OCI-LY3 (cell line): ENCODE measurements around the gene CTNNBL1.

Experiments used
- H2AFZ ChIP-seq: fragments of 200-600, 300-600 bp; shearing (Covaris generic); 2 replicates; pipeline ENCODE4 v1.6.0; 2014; ENCODE audit warnings: antibody characterized with exemption, low read depth, low read length
- H3K27ac ChIP-seq: fragments of 200-600, 300-600 bp; sonication (generic); 2 replicates; pipeline ENCODE4 v1.5.1; 2014; ENCODE audit warnings: mild to moderate bottlenecking, low read length, moderate library complexity, mixed read lengths
- H3K27me3 ChIP-seq: fragments of 200-600, 300-600 bp; sonication (generic); 2 replicates; pipeline ENCODE4 v1.6.1; 2014; ENCODE audit warnings: low read depth, low read length, mixed read lengths
- H3K36me3 ChIP-seq: fragments of 200-600, 300-600 bp; sonication (generic); replicated peaks from 2 replicates; pipeline ENCODE3; 2014; ENCODE audit warnings: low read depth, low read length, mixed read lengths
- H3K4me1 ChIP-seq: fragments of 300-600, 200-600 bp; sonication (generic); 2 replicates; pipeline ENCODE4 v1.6.1; 2014; ENCODE audit warnings: low read length, mixed read lengths
- H3K4me2 ChIP-seq: fragments of 200-600, 300-600 bp; sonication (generic); 2 replicates; pipeline ENCODE4 v1.6.1; 2014; ENCODE audit warnings: low read length, mixed read lengths
- H3K4me3 ChIP-seq: fragments of 300-600, 200-600 bp; sonication (generic); 2 replicates; pipeline ENCODE4 v1.5.1; 2014; ENCODE audit warnings: antibody characterized with exemption, mild to moderate bottlenecking, low read length, moderate library complexity
- H3K79me2 ChIP-seq: fragments of 300-600, 200-600 bp; shearing (Covaris generic); 2 replicates; pipeline ENCODE4 v1.6.1; 2014; ENCODE audit warnings: mild to moderate bottlenecking, low read length, mixed read lengths
- H3K9ac ChIP-seq: fragments of 300-600, 200-600 bp; shearing (Covaris generic); 2 replicates; pipeline ENCODE4 v1.6.0; 2014; ENCODE audit warnings: mild to moderate bottlenecking, low read length, moderate library complexity
- H3K9me3 ChIP-seq: fragments of 200-600, 300-600 bp; shearing (Covaris generic); 2 replicates; pipeline ENCODE4 v1.6.1; 2014; ENCODE audit warnings: low read length, mixed read lengths; ENCODE audit not compliant: insufficient read depth
- H4K20me1 ChIP-seq: fragments of 200-600, 300-600 bp; sonication (generic); 2 replicates; pipeline ENCODE4 v1.6.1; 2016; ENCODE audit warnings: low read length, mixed read lengths; ENCODE audit not compliant: insufficient read depth
- CTCF ChIP-seq: fragments of 200-600, 300-600 bp; sonication (generic); IDR thresholded peaks from 2 replicates; pipeline ENCODE4 v1.5.1; 2014; ENCODE audit warnings: antibody characterized with exemption, low read length, low read depth
- EZH2phosphoT487 ChIP-seq: fragments of 200-600 bp; shearing (Covaris generic); IDR thresholded peaks from 2 replicates; pipeline ENCODE4 v1.6.1; 2018; ENCODE audit warnings: antibody characterized with exemption, mixed run types, low read depth

Gene CTNNBL1

GRCh38 chr20:37872161-37872560, 178.3 kb downstream of the CTNNBL1 start:
- no peak overlapping the region for H2AFZ ChIP-seq

GRCh38 chr20:37873884-37874283, 180.1 kb downstream of the CTNNBL1 start:
- Histone ChIP-seq H3K9ac (no peak overlapping the region), H4K20me1 (no peaks in the 10 kb centered on the region), H3K79me2 (no peaks in the 10 kb centered on the region), H3K4me1 (no peaks in the 10 kb centered on the region), H3K36me3 (peaks cover 31% of the 10 kb centered on the region), H3K4me3 (no peak overlapping the region), H3K27ac (no peak overlapping the region), H3K27me3 (no peaks in the 10 kb centered on the region), H3K9me3 (no peaks in the 10 kb centered on the region), H2AFZ (no peak overlapping the region), H3K4me2 (no peak overlapping the region)
- TF ChIP-seq EZH2phosphoT487 (no peak), CTCF (no peak)

More at GRCh38 chr20:37872161-37872560, 178.3 kb downstream of the CTNNBL1 start:
- Histone ChIP-seq H3K27me3 (no peaks in the 10 kb centered on the region), H3K9ac (no peak overlapping the region), H3K4me2 (no peak overlapping the region), H3K4me3 (no peak overlapping the region), H4K20me1 (no peaks in the 10 kb centered on the region), H3K9me3 (no peaks in the 10 kb centered on the region), H3K4me1 (no peaks in the 10 kb centered on the region), H3K79me2 (no peaks in the 10 kb centered on the region), H3K36me3 (peaks cover 36% of the 10 kb centered on the region), H3K27ac (no peak overlapping the region)
- no peak for TF ChIP-seq EZH2phosphoT487
- TF ChIP-seq CTCF = no peak

- Histone ChIP-seq H3K36me3 (peaks cover 26% of the 10 kb centered on the region), H3K9ac (no peak overlapping the region), H3K27ac (no peak overlapping the region), H2AFZ (no peak overlapping the region), H3K9me3 (no peaks in the 10 kb centered on the region), H3K4me1 (0 out of 2 replicates have a peak, but pooled peaks cover 2% of the 10 kb centered on the region), H3K4me2 (no peak overlapping the region), H3K27me3 (no peaks in the 10 kb centered on the region), H3K4me3 (no peak overlapping the region), H4K20me1 (no peaks in the 10 kb centered on the region), H3K79me2 (no peaks in the 10 kb centered on the region)
- TF ChIP-seq EZH2phosphoT487 = no peak
- no peak for TF ChIP-seq CTCF
Measured at GRCh38 chr20:37875460-37876175, 181.8 kb downstream of the CTNNBL1 start.

GRCh38 chr20:37876863-37877262, 183.0 kb downstream of the CTNNBL1 start:
- Histone ChIP-seq H2AFZ (no peak overlapping the region), H3K27me3 (no peaks in the 10 kb centered on the region), H3K9me3 (no peaks in the 10 kb centered on the region), H3K79me2 (no peaks in the 10 kb centered on the region), H3K4me1 (0 out of 2 replicates have a peak, but pooled peaks cover 2% of the 10 kb centered on the region), H3K4me3 (no peak overlapping the region), H3K36me3 (peaks cover 20% of the 10 kb centered on the region), H4K20me1 (no peaks in the 10 kb centered on the region), H3K4me2 (no peak overlapping the region), H3K9ac (no peak overlapping the region), H3K27ac (no peak overlapping the region)
- TF ChIP-seq EZH2phosphoT487 = no peak
- no peak for TF ChIP-seq CTCF
